HG02840 (cell line): ENCODE results near the gene UGT2B28.
"Not testable (repeated sequence)": the region's sequence is repeated elsewhere in the genome, so short reads cannot be mapped to it uniquely, and the experiment has no call there.

ENCODE experiments used
- ATAC-seq: cut with Tn5 transposase; IDR thresholded peaks from one replicate; pipeline ENCODE4 v1.9.1; 2021; ENCODE audit warnings: mild to moderate bottlenecking, moderate library complexity, moderate number of reproducible peaks; ENCODE audit not compliant: unreplicated experiment, low FRiP score

The UGT2B28 gene

DNA sequence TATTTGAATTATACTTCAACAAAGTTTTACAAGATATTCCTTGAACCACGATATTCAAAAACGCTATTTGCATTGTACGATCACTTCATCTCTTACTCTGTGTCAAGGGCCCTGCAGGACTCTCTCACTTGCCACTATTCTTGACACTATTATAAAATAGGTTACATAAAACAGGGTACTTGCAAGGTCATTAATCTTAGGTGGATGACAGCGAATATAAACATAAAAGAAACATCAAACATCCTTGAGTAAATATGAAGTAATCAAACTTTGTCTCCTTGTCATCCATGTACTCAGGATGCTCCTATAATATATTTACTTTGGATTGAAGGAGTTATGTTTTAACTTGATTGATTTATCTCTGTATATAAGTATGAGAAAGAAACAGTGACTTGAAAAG is at the start of gene UGT2B28:
UGT2B28 (plus strand) TSS at position 395 of the 400 bp plus-strand sequence. CDS start 26 bp downstream, outside the sequence.
- not testable (repeated sequence) for ATAC-seq

DNA sequence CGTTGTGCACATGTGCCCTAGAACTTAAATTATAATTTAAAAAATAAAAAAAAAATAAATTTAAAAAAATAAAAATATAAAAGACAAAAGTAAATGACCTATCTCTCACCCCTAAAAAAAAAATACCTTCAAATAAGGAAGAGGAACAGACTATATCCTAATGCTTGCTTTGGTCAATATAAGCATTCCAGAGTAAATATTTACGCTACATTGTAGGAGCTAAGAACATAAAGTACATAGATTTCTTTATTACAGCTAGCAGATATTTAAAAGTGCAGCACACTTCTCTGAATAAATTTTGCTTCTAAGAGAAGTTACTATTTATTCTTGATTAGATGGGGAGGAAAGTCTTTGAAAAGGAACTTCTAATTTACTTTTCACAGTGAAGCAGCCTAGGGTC is 41.2 kb upstream of the UGT2B28 start:
- ATAC-seq, result no peak

DNA sequence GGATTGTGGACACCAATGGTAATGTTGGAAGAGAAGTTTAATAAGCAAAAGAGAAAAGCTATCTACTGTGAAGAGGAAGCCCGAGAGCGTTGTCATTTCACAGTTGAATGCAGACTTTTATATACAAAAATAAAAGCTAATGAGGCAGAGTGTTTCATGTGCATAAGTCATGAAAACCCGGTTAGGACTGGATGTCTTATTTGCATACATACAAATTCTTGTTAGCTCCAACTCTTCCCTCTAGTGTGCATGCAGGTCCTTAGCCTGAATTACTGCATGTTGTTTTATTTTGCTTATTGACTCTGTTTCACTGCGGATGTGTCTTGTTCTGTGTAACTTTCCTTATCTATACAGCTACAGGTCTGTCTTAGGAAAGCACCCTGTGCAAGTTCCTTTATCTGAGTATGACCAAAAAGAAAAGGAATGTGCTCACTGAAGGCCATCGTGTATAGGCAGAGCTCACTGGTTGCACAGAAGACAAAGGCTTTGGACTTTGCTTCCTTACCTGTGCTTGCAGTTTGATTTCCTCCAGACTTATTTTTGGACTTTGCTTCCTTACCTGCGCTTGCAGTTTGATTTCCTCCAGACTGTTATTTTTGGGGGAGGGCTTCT is 40.6 kb upstream of the UGT2B28 start:
- ATAC-seq, result no peak

DNA sequence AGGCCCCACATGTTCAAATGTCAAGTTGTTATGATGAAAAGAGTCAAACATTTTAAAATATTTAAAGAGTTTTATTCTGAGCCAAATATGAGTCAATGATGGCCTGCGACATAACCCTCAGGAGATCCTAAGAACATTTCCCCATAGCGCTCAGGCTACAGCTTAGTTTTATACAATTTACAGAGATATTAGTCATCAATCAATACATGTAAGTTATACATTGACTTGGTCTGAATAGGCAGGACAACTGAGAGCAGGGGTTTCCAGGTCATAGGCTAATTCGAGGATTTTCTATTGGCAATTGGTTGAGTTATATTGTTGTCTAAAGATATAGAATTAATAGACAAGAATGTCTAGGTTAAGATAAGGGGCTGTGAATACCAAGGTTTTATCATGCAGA is 39.5 kb upstream of the UGT2B28 start:
- ATAC-seq, result not testable (repeated sequence)

DNA sequence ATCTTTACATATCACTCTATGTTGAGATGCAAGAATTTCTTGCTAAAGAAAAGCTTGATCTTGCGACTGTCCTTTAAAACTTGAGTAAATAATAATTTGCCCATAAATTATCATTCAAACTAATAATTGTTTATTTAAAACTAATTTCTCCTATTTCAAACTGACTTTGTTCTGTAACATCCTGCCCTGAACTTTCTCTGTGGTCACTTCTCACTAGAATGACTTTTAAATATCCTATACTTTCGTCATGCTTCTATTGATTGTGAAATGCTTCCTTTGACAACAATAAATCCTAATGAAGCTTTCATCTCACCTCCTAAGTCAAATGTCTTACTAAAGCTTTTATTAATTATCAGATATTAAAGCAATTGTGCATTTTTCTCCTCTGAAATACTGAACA is 38.5 kb upstream of the UGT2B28 start:
- ATAC-seq, result not testable (repeated sequence)

DNA sequence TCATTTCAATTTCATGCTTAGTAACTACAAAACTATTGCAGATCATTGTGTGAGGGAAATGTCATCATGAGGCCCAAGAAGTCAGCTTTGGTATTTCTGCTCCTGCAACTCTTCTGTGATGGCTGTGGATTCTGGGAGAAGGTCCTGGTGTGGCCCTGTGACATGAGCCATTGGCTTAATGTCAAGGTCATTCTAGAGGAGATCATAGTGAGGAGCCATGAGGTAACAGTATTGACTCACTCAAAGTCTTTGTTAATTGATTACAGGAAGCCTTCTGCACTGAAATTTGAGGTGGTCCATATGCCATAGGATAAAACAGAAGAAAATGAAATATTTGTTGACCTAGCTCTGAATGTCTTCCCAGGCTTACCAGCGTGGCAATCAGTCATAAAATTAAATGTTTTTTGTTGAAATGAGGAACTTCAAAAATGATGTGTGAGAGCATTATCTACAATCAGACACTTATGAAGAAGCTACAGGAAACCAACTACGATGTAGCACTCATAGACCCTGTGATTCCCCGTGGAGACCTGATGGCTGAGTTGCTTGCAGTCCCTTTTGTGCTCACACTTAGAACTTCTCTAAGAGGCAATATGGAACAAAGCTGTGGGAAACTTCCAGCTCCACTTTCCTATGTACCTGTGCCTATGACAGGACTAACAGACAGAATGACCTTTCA is 37.6 kb upstream of the UGT2B28 start:
- not testable (repeated sequence) for ATAC-seq

DNA sequence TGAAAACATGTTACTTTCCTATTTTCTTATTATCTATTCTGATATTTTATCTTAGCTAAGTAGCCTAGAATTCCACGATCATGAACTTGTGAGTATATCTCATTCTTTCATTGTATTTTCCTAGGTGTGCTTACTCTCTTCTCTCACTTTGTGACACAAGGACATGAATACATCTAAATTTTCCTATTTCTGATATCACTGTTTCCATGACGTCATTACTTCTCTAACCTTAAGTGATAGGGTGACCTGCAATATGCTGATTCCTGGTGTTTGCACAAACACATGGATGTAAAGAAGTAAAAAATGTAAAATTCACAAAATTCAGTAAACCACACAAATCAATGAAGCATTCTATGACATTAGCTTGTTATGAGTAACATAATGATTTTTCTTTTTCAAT is 29.4 kb upstream of the UGT2B28 start:
- ATAC-seq, result not testable (repeated sequence)

DNA sequence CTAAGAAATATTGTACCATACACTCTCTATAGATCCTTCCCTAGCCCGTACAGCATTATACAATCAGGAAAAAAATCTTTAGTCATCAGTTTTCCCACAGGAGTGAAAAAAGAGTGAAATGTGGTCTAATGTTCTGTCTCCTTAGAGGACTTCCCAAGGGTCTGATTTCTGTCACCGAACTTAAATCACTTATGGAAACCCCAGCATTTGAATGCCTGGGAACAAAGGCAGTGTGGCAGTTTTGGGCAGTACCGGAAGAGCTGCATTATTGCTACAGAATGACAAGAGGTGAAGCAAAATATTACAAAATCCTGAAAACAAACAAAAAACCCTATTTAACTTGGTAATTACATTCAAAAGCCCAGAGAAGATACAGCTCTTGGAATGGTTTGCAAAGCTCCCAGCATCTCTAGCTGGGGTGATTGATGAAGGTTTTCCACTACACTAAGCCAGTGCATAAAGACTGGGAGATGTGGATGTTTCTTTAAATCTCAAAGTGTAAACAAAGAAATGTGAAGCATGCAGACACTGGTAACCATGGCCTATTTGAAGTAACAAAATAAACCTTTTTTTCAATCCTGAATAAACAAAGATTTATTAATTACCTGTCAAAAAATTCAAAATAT is 27.0 kb upstream of the UGT2B28 start:
- ATAC-seq, result not testable (repeated sequence)

DNA sequence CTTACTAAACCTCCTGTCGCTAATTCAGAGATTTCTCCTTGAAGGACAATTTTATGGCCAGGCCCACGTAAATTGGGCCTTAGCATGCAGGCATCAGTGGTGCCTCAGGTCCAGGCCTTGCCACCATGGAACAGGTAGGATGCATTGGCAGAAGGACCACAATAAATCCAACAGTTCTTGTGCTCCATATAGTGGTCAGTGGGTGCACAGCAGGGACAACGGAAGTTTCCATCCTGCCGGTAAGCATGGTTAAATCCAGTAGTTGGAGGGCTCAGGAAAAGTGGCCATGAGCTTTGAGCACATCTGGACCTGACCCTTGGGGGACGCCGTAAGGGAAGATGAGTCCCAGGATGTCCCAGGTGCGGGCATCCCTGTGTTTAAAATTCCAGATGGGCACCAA is 11.7 kb upstream of the UGT2B28 start:
- not testable (repeated sequence) for ATAC-seq

DNA sequence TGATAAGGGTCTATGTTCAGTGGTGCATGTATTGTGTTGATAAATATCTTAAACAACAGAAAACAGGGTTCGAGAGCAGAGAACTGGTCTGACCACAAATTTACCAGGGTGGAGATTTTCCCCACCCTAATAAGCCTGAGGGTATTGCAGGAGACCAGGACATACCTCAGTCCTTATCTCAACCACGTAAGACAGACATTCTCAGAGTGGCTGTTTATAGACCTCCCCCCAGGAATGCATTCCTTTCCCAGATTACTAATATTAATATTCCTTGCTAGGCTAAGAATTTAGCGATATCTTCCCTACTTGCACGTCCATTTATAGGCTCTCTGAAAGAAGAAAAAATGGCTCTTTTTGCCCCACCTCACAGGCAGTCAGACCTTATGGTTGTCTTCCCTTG is 16.1 kb downstream of the UGT2B28 start:
- not testable (repeated sequence) for ATAC-seq

DNA sequence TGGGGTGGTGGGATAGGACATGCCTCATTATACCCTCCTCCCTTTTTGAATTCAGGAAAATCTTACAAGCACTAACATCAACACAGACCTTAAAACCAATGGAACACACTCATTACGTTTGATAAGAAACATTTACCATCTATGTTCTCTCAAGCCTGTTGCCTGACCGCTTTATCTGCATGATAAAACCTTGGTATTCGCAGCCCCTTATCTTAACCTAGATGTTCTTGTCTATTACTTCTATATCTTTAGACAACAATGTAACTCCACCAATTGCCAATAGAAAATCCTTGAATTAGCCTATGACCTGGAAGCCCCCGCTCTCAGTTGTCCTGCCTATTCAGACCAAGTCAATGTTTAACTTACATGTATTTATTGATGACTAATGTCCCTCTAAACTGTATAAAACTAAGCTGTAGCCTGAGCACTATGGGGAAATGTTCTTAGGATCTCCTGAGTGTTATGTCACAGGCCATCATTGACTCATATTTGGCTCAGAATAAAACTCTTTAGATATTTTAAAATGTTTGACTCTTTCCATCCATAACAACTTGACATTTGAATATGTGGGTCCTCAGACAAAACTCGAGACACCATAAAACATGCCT is 28.3 kb downstream of the UGT2B28 start:
- ATAC-seq, result not testable (repeated sequence)

DNA sequence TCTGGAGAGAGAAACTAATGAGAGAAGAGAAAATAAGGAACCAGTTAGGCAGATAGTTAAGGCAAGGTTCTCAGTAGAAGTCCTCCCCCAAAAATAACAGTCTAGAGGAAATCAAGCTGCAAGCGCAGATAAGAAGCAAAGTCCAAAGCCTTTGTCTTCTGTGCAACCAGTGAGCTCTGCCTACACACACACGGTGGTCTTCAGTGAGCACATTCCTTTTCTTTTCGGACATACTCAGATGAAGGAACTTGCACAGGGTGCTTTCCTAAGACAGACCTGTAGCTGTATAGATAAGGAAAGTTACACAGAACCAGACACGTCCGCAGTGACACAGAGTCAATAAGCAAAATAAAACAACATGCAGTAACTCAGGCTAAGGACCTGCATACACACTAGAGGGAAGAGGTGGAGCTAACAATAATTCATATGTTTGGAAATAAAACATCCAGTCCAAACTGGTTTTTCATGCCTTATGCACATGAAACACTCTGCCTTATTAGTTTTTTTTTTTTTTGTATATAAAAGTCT is 29.3 kb downstream of the UGT2B28 start:
- ATAC-seq, result not testable (repeated sequence)

DNA sequence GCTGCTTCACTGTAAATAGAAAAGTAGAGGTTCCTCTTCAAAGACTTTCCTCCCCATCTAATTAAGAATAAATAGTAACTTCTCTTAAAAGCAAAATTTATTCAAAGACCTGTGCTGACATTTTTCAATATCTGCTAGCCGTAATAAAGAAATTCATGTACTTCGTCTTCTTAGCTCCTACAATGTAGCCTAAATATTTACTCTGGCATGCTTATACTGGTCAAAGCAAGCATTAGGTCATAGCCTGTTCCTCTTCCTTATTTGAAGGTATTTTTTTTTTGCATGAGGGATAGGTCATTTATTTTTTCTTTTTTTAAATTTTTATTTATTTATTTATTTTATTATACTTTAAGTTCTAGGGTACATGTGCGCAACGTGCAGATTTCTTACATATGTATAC is 30.0 kb downstream of the UGT2B28 start:
- ATAC-seq, result not testable (repeated sequence)

DNA sequence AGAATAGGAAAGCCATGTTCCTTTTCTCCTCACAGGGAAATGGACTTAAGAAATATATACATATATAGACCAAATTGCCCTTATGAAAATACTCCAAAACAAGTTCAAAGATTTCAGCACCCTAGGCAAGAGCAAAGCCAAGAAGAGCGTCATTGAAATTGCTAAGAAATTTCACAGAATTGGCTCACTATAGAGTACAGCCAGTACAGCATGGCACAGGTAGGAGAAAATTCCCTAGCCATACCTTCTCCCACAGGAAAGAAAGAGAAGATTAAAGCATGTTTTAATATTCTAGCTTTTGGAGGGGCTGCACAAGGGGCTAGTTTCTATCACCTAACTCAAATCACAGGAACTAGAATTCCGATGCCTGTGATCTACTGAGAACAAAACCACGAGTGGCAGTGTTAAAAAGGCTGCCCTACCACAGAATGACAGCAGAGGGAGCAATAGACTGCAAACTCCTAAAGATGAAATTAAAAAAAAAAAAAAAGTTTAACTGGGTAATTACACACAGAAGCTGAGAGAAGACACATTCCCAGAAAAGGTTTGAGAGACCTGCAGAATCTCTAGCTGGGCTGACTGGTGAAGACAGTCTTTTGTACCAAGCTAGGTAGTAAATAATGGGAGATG is 37.5 kb downstream of the UGT2B28 start:
- not testable (repeated sequence) for ATAC-seq

DNA sequence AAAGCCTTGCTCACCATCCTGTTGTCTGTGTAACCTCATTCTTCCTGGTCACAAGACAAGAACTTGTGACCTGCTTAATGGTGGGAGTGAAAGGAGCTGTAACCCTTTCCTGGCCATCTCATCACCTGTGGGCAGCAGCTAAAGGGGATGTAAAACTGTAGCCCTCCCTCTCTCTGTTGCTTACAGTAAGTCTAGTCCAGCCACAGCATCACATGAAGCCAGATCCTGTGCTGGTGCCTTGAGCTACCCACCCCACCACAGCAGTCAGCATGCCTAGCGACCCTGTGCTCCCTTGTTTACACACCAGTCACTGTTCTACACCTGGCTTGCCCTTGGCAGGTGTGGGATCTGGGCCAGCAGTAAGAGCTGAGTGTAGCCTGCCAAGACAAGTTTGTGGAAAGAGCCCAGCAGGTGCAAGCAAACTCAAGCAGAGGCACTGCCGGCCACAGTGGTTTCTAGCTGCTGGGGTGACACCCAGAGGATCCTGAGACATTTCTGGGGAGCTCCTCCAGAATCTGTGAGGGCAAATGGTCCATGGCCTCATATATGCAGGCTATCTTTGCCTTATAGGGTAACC is 41.0 kb downstream of the UGT2B28 start:
- ATAC-seq, result no peak

DNA sequence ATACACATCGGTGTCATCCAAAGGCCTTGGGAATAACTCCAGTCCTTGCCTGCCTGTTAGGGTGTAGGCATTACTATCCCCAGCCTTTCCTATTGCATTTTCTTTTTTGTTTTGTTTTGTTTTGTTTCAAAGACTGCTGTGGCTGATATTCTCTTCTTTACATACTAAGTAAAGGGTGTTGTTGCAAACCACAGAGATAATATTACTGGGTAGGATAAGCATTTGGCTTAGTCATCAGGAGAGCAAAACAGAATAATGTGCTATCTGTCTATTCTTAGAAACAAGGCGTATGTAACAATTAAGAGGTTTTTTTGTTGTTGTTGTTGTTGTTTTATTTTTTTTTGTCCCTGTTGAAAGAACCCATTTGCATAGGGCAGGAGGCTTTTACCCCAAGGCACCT is 41.8 kb downstream of the UGT2B28 start:
- ATAC-seq, result no peak

DNA sequence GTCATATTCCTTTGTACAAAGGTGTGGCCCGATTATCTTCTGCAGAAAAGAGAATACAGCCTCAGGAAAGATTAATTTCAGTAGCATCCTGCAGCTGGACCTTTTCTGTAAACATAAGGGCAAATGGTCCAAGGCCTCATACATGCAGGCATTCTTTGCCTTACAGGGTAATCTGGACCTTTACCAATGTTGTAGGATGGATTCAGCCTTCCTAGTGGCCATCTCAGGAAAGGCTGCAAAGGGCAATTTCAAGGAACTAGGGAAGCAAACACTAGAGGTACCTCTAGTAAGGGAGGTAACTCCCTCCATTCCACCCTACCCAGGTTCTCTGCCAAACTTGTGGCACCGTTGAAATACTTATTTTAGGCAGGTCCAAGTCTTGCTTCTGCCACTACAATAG is 43.0 kb downstream of the UGT2B28 start:
- ATAC-seq, result no peak

DNA sequence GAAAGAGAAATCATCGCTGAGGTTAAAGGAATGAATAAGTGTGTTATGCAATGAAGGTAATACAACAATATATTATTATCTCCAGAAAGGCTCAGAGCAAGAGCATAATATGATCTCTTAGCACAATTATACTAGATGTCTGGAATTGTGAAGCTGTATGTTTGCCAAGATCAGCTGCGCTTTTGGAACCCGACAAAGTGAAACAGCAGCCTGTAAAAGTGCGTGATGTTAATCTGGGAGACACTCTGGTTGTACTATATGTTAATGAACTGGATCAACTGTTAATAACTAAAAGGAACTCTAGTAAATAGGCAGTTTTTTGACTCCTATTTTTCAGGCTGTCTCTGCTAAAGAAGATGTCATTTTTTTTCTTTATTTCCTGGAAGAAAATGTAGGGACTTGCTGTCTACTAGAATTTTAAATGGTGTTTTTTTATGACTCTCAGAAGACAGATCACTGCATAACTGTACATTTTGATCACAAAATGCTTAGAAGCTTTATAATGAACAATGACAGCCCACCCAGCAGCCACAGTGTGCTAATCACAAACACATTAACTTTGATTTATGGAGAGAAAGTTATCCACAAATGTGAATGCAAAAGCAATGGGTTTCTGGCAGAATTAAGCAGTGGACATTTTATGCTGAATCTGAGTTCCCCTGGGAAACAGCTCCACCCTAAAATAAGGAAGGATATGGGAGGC is 50.2 kb downstream of the UGT2B28 start:
- ATAC-seq, result no peak

DNA sequence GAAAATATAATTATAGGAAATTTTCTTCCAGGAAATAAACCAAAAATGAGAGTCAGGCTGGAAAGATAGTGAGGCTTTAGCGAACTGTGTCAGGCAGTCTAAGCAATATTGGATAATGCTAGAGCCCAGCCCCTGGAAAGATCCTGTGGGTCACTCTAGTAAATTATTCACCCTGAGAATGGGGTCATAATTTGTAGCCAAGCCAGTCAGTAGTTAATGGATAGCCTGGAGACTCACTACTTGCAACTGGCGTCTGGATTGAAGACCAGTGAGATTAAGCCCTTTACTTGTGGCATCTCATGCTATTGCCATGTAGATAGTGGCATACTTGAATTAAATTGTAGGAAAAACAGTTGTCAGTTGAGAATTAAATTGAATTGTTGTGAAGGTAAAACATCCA is 51.0 kb downstream of the UGT2B28 start:
- not testable (repeated sequence) for ATAC-seq

DNA sequence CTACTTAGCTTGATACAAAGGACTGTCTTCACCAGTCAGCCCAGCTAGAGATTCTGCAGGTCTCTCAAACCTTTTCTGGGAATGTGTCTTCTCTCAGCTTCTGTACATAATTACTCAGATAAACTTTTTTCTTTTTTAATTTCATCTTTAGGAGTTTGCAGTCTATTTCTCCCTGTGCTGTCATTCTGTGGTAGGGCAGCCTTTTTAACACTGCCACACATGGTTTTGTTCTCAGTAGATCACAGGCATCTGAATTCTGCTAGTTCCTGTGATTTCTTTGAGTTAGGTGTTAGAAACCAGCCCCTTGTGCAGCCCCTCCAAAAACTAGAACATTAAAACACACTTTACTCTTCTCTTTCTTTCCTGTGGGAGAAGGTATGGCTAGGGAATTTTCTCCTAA is 55.2 kb downstream of the UGT2B28 start:
- not testable (repeated sequence) for ATAC-seq
